Hematopoietic multipotent progenitor cell treated with erythropoietin and hydrocortisone succinate and interleukin-3 and kit ligand, for 6 days (in vitro differentiated cells): Measurements from ENCODE around the gene MARK3.

Experiments used
- DNase-seq: peaks from one replicate; pipeline ENCODE4 v3.0.0-alpha.2; 2015

The MARK3 gene

DNA sequence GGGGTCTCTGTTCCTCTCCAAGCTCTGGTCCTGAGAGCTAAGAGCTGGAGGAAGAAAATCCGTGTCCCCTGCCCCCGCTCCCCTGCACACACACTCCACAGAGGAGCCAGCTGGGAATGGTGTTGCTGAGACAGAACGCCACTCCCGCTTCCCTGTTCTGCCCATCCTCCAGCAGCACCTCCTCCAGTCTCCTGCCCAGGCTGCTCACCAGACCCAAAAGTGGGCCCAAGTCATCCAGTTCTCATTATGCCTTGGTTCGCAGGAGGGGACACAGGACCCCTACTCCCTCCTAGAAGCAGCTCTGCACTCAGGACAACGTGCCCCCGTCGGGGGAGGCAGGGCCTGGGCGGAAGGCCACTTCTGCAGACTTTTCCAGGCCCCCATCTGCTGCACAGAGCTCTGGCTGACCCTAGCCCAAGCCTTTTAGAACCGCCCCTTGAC lies 143.0 kb downstream of the MARK3 start:
- DNase-seq: no peak

DNA sequence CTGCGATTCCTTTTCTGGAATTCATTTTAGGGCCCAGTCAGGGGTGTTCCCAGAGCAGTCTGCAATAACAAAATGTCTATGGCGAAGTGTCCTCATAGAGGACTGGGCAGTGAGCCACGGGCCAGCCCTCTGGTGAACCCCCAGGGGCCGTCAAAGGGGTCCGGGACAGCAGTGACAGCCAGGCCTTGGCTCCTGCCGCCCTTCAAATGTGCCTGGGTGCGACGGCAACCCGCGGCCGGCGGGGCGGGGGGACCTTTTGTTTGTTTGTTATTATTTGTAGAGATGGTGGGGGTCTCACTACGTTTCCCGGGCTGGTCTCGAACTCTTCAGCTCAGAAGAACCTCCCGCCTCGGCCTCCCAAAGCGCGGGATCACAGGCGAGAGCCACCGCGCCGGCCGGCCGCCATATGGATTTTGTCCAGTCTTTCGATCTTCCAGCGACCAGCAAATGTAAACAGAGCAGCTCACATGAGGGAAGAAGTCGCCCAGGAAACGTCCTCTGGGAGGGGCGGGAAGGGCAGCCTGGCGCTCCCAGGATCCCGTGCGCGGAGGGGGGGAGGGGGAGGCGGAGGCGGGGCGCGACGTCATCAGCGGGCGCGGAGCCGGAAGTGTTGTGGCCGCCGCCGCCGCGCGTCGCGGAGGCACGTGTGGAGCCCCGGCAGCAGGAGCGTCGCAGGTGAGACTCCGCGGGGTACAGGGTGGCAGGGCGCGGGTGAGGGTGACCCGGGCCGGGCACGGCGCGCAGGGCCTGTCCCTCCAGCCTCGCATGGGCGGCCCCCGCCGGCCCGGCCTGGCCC lies 143.6 kb downstream of the MARK3 start, which contains the start of gene TRMT61A:
TSS of gene TRMT61A (plus strand) at position 610 of the 796 bp plus-strand sequence. CDS start 783 bp downstream, outside the sequence.
- DNase-seq: peak; percentile 89

DNA sequence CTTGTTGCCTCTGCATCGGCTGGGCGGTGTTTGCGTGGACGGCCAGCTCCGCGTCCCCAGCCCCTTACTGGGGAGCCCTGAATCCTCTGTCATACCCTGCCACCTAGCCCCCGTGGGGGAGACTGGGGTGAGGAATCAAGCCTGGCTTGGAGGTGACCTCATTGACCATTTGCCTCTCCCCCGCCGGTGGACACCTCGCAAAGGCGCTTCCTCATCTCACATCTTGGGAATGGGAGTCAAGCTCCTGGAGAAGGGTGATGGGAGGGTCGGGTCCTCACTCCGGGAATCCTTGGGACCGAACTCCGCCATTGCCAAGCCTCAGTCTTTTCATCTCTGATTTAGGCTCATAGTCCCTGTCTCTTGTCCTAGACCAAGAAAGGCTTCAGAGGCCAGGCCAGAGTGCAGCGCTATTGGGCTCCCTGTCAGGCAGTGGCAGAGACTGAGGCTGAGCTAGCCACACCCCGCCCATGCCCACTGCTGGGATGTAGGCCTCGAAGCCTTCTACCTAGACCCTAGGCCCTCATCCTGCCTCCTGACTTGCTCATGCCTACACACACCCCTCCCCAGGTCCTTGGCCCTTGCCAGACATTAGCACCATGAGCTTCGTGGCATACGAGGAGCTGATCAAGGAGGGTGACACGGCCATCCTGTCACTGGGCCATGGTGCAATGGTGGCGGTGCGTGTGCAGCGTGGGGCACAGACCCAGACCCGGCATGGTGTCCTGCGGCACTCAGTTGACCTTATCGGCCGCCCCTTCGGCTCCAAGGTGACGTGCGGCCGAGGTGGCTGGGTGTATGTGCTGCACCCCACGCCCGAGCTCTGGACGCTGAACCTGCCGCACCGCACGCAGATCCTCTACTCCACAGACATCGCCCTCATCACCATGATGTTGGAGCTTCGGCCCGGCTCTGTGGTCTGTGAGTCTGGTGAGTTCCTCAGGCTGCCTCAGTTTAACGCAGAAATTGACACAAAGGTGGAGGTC lies 144.5 kb downstream of the MARK3 start:
- DNase-seq: peak; percentile 34

DNA sequence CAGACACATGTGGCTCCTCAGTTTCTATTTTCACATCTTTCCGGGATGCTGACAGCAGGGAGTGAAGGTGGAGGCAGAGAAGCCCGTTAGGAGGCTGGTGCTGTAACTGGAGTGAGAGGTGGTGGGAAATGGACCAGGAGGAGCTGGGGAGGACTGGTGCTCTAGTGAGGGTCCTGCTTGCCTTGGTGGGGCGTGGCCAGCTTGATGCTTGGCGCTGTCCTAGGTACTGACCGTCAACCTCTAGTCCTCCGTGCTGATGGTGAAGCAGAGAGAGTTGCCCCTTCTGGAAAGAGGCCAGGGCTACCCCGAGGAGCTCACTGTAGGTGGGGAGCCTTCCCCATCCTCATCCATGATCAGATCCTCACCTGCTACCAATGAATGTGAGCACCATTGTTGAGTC lies 145.2 kb downstream of the MARK3 start:
- peak; percentile 80 for DNase-seq

DNA sequence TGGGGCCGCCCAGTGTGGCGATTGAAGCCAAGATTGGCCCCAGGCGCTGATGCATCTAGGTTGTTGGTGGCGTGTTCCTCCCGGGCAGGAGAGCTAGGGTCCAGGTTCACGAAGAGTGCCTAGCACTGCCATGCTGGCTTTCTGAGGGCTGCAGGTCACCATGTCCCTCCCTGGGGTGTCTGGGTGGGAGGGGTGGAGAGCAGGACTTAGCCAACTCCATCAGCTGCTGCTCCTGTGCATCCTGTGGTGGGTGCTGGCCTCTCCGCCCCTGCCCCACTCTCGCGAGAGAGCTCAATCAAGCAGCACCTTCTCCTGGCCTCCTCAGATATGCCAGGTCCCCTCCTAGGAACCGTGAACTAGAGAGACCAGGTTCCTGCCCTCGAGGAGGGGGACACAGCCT lies 145.6 kb downstream of the MARK3 start:
- DNase-seq: no peak

DNA sequence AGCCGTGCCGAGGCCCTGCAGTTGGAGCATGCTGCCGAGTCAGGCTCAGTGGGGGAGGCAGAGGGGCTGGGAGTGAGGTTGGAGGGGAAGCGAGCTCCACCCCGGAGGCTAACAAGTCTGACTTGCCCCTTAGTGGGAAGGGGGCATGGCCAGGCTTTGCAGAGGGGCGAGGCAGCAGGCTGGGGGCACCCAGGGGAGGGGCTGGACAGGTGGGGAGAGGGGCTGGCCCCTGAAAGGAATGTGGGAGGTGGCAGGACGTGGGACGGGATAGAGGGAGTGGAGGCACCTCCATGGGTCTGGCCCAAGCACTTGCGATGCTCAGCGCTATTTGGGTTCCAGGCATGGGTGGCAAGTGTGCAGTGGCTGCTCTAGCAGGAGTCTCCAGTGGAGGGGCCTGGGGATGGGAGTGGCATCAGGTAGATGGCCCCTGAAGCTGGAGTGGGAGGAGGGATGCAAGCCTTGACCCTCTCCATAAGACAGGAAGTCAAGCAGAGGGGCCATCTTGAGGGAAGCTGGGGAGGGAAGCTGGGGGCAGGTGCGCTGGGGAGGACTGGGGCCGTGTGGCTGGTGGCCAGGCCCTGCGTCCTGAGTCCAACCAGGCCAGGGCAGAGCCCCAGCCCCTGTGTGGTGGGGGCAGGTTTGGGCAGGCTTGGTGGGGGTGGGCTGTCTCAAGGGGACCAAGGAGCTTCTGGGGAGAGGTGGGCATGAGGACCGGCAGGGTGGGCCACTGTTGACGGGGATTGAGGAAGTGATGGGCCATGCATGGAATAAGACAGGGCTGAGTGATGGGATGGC lies 146.4 kb downstream of the MARK3 start:
- no peak for DNase-seq

DNA sequence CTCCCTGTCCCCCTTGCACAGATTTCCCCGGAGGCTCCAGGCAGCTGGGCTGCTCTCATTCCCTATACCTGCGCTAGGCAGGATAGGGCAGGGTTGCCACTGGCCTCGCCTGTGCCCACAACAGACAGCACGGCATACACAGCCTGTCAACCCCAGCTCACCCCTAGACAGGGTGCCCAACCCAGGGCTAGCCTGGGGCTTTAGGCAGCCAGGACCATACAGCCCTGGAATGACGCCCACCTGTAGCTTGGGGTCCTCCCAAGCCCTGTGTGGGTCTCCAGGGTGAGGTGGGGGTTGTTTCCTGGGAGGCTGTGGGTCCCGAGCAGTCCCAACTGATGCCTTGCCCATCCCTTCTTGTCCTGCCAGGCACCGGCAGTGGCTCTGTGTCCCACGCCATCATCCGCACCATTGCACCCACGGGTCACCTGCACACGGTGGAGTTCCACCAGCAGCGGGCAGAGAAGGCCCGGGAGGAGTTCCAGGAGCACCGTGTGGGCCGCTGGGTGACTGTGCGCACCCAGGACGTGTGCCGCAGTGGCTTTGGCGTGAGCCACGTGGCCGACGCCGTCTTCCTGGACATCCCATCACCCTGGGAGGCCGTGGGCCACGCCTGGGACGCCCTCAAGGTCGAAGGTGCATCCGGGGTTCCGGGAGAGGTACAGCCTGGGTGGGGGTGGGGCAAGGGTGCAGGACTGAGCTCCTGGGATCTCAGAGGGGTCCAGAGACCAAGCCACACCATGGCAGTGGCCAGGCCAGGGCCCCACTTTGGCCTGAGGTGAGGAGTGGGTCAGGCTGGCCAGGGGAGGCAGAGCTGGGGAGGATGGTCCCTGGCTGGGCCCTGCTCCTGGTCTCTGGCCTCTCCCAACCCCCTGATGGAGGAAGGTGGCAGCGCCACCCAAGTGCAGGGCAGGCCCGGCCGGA lies 147.3 kb downstream of the MARK3 start:
- no peak for DNase-seq

DNA sequence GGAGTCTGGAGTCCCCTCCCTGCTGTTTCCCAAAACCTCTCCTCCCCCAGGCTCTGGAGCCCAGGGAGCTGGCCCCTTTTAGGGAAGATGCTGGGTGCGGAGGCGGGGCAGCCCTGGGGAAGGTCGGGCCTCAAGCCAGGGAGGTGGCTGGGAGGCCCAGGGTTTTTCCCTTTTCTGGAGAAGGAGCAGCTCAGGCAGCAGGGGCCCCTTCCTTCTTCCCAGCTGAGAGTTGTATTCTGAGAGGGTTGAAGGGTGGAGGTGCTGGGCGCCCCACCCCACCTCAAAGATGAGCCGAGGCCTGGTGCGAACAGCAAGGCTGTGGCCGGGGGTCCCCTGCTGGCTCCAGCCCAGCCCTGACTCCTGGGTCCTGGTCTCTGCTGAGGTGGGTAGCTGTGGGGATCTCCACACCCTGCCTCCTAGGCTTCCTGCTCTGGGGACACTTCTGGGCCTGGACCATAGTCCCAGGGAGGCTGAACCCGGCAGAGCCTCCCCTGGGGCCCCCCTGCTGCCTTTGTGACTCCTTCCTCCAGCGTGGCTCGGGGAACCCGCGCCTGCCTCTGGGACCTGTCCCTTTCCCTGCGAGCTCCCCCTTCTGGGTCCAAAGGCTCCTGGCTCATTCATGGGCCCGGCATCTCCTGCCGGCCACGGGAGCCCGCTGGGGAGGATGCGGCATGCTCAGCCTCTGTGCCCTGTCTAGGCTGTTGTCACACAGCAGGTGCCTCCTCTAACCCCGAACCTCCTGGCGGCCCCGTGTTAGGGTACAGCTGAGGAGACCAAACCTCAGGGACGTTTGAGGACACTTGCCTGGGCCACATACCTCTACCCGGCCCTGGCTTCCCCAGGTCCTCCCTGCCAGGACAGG lies 148.2 kb downstream of the MARK3 start:
- no peak for DNase-seq

DNA sequence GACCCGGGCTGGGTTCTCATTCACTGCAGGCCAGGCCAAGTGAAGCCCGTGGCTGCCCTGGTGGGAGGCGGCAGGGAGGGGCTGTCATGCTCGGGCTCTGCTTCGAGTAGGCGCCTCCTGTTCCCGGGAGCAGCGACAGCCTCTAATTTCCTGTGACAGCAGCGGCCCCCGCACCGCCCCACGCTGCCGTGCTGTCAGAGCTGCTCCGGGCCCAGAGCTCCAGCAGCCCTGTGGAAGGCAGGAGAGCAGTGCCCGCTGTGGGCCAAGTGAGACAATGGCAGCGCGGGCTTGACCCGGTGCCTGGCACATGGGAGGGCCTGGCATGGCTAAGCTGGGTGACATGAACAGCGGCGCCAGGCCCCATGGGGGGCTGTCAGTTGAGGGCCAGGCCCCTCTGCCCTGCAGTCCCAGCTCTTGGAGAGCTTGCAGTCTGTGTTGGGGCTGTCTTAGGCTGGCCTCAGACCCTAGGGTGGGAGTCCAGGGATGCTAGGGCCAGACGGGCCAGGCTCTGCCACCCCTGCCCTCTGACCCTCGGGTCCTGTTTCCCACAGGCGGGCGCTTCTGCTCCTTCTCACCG lies 148.9 kb downstream of the MARK3 start:
- no peak for DNase-seq

DNA sequence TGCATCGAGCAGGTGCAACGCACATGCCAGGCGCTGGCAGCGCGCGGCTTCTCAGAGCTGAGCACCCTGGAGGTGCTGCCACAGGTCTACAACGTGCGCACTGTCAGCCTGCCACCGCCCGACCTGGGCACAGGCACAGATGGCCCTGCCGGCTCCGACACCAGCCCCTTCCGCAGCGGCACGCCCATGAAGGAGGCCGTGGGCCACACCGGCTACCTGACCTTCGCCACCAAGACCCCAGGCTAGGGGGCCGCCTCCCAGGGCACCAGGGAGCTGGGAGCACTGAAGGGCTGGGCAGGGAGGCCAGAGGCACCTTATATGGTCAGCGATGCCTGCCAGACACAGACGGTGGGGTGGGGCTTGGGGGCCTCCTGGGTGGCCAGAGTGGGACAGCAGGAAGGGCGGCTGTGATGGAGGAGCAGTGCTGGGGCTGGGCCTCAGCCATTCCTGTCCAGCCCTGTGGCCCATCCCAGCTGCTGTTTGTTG lies 149.4 kb downstream of the MARK3 start:
- no peak for DNase-seq

DNA sequence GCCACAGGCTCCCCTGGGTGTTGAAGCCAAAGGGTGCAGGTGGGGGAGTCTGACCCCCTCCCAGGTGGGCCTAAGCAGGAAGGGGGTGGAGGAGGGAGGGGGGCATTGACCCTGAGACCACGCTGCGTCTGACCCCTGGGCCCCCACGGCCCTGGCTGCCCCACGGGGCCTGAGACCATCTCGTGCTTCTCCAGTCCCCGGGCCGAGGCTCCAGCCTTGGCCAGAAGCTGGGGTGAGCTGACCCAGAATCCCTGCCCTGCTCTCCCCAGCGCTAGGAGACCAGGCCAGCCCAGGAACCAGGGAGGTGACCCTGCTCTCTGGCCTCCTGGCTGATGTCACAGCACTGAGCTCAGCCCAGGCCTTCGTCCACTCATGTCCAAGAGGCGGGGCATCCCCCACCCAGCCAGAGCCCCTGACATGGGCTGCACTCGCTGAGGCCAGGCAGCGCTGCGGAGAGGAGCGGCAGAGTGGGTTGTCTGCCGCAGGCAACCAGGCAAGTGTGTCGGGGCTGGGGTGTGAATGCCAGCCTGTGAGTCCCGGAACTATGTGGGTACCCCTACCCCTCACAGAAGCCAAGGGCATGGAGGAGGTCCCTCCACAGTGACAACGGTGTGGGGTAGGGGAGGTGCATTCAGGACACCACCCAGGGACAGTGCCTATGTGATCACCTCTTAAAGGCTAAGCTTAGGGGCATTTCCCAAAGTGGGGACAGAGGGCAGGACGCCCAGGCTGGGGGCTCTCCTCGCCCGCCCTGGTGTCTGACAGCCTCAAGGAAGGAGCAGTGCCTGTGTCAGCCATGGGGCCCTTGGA lies 150.1 kb downstream of the MARK3 start:
- DNase-seq: no peak

DNA sequence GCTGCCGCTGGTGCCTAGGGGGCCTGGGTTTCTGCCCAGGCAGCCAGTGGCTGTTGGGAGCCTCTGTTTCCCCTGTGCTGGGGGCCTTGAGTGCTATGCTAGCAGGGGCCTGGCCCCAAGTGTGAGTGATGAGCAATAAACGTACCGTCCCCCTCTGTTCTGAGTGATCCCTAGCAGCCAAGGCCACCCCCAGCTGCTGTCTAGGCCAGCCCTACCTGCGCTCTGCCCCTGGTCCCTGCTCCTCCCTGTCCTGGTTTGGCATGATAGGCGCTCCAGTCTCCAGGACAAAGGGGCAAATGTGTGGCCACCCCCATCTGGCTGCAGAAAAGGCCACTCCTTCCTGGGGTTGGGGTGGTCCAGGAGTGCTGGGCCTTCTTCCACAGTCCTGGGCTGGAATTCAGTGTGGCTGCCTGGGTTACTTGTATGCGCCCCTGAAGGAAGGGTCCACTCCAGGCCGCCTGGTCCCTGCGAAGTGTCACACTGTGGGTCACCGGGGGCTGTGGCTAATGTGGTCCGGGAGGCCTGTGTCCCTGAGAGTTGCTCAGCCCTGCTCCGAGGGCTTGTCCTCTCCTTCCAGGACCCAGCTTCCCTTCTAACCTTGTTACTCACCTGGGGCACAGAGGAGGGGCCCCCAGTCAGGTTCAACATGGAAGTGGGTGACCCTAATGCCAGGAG lies 150.8 kb downstream of the MARK3 start:
- DNase-seq: no peak

DNA sequence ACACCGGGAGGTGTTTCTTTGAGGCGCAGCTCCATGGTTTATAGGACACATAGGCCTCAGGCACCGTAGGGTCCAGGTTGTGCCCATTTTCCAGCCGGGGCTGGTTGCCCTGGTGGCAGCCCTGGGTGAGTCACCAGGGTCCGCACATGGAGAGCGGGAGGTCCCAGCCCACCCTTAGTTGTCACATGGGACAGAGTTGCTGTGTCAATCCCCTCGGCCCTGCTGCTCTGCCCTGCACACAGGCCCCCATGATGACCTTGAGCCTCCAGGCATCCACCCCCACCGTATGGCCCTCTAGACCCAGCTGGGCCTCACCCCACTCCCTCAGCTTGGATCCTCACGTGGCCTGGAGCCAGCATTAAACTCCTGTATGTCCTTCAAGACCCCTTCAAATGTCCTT lies 151.5 kb downstream of the MARK3 start:
- no peak for DNase-seq

DNA sequence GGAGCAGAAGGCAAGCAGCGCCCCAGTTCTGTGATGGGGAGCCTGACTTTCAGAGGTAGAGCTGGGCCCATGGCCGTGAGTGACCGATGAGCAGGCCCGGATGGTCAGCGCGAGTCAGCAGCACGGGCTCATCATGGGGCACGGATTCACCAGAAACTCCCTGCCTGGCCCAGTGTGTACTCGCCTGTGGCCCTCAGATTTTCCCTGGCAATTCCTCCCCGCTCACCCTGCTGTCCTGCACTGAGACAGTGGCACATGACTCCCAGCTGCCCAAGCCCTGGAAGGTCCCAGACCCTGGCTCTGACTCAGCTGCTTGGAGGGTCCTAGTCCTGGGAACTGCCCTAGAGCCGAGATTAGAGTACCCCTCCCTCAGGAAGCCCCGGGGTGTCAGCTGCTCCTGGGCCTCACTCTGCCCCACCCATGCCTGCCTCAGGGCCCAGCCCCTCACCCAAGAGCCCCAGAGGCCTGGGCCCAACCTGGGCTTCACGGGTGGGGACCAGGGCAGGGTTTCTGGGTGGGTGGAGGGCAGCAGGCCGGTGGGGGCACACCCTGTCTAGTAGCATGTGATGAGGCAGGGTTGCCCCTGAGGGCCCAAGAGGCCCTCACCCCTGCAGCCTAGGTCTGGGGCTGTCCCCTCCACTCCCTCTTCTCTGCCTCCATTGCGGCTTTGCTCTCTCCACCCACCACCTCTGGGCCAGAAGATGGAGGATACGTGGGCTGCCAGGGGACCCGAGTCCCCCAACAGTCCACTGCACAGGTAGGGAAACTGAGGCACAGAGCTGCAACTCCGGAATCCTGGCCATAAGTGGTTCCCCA lies 152.2 kb downstream of the MARK3 start:
- DNase-seq: no peak

DNA sequence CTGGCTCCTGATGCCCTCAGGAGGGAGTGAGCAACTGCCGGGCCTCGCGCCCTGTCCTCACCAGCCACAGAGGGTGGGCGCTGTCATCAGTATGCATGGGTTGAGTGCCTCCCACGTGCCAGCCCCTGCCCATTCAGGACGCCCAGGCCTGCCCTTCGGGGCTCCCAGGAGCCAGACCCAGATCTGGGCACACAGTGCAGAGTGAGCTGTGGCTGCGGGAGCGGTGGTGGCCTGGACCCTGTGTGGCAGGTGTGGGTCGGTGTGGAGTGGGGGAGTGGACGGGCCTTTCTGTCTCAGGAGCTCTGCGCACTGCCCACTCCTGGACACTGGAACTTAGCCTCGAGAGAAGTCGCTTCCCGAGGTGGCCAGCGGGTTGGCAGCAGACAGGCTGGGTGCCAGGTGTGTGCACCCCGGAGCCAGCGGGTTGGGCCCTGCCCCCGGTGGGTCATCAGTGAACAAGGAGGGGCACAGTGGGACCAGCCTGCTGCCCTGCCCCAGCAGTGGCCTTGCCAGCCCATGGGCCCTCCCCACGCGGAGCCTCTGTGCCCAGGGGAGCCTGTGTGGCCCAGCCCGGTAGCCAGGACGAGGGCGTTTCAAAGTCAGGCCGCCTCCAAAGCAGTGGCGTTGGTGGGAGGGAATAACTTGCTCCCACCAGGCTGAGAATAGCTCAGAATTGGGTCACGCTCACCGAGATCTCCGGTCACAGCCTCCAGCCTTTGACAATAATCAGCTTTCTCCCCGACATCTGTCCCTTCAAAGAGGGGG lies 153.3 kb downstream of the MARK3 start:
- no peak for DNase-seq

DNA sequence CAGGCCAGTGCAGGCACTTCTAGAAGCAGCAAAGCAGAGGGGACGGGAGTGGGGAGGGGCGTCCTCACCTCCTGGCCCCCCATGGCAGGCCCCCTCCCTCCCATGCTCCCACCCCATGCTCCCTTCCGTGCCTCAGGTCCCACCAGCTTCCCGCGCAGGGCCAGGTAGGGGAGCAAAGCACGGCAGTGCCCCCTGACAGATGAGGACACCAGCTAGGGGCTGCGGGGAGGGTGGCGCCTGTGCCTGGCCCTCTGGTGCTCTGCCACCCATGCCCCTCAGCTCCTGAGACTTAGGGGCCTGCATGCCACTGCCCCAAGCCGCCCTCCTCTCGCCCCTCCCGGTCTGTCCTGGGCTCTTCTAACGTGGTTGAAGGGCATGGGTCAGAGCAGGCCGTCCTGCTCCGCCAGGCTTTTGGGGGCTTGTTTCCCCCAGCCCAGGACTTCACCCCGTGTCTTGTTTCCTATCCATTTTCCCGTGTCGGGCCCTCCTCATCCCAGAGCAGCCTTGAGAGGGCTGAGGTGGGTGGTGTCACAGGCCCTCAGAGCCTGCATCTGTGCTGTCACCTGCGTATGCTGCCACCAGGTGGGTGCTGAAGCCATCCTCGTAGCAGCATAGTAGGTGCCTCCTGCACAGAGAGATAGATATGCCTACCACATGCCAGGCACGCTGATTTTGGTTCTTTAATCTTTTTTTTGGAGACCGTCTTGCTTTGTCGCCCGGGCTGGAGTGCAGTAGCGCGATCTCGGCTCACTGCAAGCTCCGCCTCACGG lies 154.0 kb downstream of the MARK3 start:
- no peak for DNase-seq
